H1 (cell line): Measurements from ENCODE around the gene SNX13.

ENCODE experiments used
- CTCF ChIP-seq, 3 experiments: IDR thresholded peaks; 1 replicate in 2 of 3; 2 replicates in 1 of 3; pipeline versions ENCODE4 v1.5.1 to v1.6.1; 2011; ENCODE audit warnings: low read length in 3 of 3, mild to moderate bottlenecking in 3 of 3, inconsistent platforms in 2 of 3, low read depth in 1 of 3, moderate library complexity in 1 of 3; ENCODE audit not compliant: insufficient read depth in 1 of 3; ENCODE audit errors: control extremely low read depth in 1 of 3
- SP1 ChIP-seq: IDR thresholded peaks from 2 replicates; pipeline ENCODE4 v1.6.1; 2011; ENCODE audit warnings: low read depth, low read length

GRCh38 chr7:17743316-17743715 lies 197.0 kb downstream of the SNX13 start:
- no peak for TF ChIP-seq SP1
- TF ChIP-seq CTCF (IDR thresholded peaks at IDR 0.05; ENCODE audit: control extremely low read depth in 1 of 3, insufficient read depth in 1 of 3, low read depth in 1 of 3, low read length in 3 of 3), result no peak
